Activated T-cell treated with anti-CD3 and anti-CD28 coated beads for 24 hours (primary cell): ENCODE results near the gene GBE1.
"Not testable (repeated sequence)": the region's sequence is repeated elsewhere in the genome, so short reads cannot be mapped to it uniquely, and the experiment has no call there.

ENCODE experiments used
- DNase-seq: peaks from one replicate; pipeline ENCODE4 v3.0.0-alpha.2; 2020; ENCODE audit warnings: low read depth

GBE1 gene

GRCh38 chr3:81753416-81754027 lies 7.9 kb downstream of the GBE1 start:
- no peak for DNase-seq

GRCh38 chr3:81752604-81753003 lies 8.8 kb downstream of the GBE1 start:
- no peak for DNase-seq

- DNase-seq = no peak
These were observed 12.2 kb downstream of the GBE1 start for GRCh38 chr3:81749265-81749664.

GRCh38 chr3:81747280-81747679 lies 14.2 kb downstream of the GBE1 start:
- not testable (repeated sequence) for DNase-seq

GRCh38 chr3:81744366-81744765 lies 17.1 kb downstream of the GBE1 start:
- DNase-seq = no peak

GRCh38 chr3:81743096-81744025 lies 18.1 kb downstream of the GBE1 start:
- DNase-seq = no peak

GRCh38 chr3:81742581-81742980 lies 18.9 kb downstream of the GBE1 start:
- DNase-seq = no peak

GRCh38 chr3:81741216-81741615 lies 20.2 kb downstream of the GBE1 start:
- no peak for DNase-seq

- DNase-seq = no peak
These were observed 20.7 kb downstream of the GBE1 start for GRCh38 chr3:81740731-81741130.

GRCh38 chr3:81735334-81735733 lies 26.1 kb downstream of the GBE1 start:
- no peak for DNase-seq

- no peak for DNase-seq
These were observed 26.7 kb downstream of the GBE1 start for GRCh38 chr3:81734742-81735141.

GRCh38 chr3:81732642-81733041 lies 28.8 kb downstream of the GBE1 start:
- DNase-seq = no peak

GRCh38 chr3:81728766-81729544 lies 32.5 kb downstream of the GBE1 start:
- no peak for DNase-seq

GRCh38 chr3:81726735-81727134 lies 34.7 kb downstream of the GBE1 start:
- DNase-seq = no peak

GRCh38 chr3:81726132-81726531 lies 35.3 kb downstream of the GBE1 start:
- no peak for DNase-seq

- no peak for DNase-seq
These were observed 37.6 kb downstream of the GBE1 start for GRCh38 chr3:81723732-81724313.

- no peak for DNase-seq
These were observed 43.1 kb downstream of the GBE1 start for GRCh38 chr3:81718311-81718710.

GRCh38 chr3:81716870-81717509 lies 44.5 kb downstream of the GBE1 start:
- no peak for DNase-seq

GRCh38 chr3:81713031-81713430 lies 48.4 kb downstream of the GBE1 start:
- no peak for DNase-seq

GRCh38 chr3:81709606-81710005 lies 51.8 kb downstream of the GBE1 start:
- no peak for DNase-seq

- no peak for DNase-seq
These were observed 53.4 kb downstream of the GBE1 start for GRCh38 chr3:81707996-81708395.

GRCh38 chr3:81702126-81702525 lies 59.3 kb downstream of the GBE1 start:
- no peak for DNase-seq
